GM21360 (cell line): ENCODE results near the gene FAM234A.
"Not testable (repeated sequence)": the region's sequence is repeated elsewhere in the genome, so short reads cannot be mapped to it uniquely, and the experiment has no call there.

Source experiments
- ATAC-seq: cut with Tn5 transposase; IDR thresholded peaks from one replicate; pipeline ENCODE4 v1.9.1; 2021; ENCODE audit warnings: mild to moderate bottlenecking, moderate library complexity; ENCODE audit not compliant: unreplicated experiment

Gene FAM234A

GRCh38 chr16:264440-264951, 29.9 kb downstream of the FAM234A start:
- no peak for ATAC-seq

- ATAC-seq = no peak
Measured at GRCh38 chr16:265002-265529, 30.4 kb downstream of the FAM234A start.

- no peak for ATAC-seq
Measured at GRCh38 chr16:265711-266110, 31.1 kb downstream of the FAM234A start.

GRCh38 chr16:266258-267164, 31.9 kb downstream of the FAM234A start:
- no peak for ATAC-seq

GRCh38 chr16:267562-267961, 32.9 kb downstream of the FAM234A start:
- ATAC-seq = not testable (repeated sequence)

- no peak for ATAC-seq
Measured at GRCh38 chr16:268141-269053, 33.8 kb downstream of the FAM234A start.

- ATAC-seq = no peak
Measured at GRCh38 chr16:269061-269796, 34.6 kb downstream of the FAM234A start.

- ATAC-seq = no peak
Measured at GRCh38 chr16:270381-271255, 36.0 kb downstream of the FAM234A start.

- ATAC-seq = no peak
Measured at GRCh38 chr16:272633-273546, 38.3 kb downstream of the FAM234A start.

- ATAC-seq = no peak
Measured at GRCh38 chr16:273547-274421, 39.2 kb downstream of the FAM234A start.

GRCh38 chr16:275041-275641, 40.5 kb downstream of the FAM234A start:
- ATAC-seq = no peak

GRCh38 chr16:275786-276232, 41.2 kb downstream of the FAM234A start, which contains the start of gene RGS11:
RGS11 (minus strand) TSS chr16:275944; CDS start chr16:275911, 33 bp downstream.
- ATAC-seq = no peak

GRCh38 chr16:276426-277077, 41.9 kb downstream of the FAM234A start:
- ATAC-seq = no peak

- ATAC-seq = no peak
Measured at GRCh38 chr16:278863-279366, 44.3 kb downstream of the FAM234A start.

- no peak for ATAC-seq
Measured at GRCh38 chr16:279531-279930, 44.9 kb downstream of the FAM234A start.

GRCh38 chr16:280005-280460, 45.4 kb downstream of the FAM234A start:
- ATAC-seq = no peak
